22Rv1 (cell line): ENCODE measurements around the gene GABPB2.
A peak's percentile ranks its signal among the peaks of the same experiment; 100 is the strongest.

Experiments used
- H3K27ac ChIP-seq: fragments of 450-650 bp; 2 replicates; pipeline ENCODE4 v1.5.1; 2017
- CTCF ChIP-seq: fragments of 450-650 bp; IDR thresholded peaks from 2 replicates; pipeline ENCODE4 v1.5.1; 2017; ENCODE audit warnings: mild to moderate bottlenecking
- ZFX ChIP-seq: fragments of 450-650 bp; IDR thresholded peaks from 2 replicates; pipeline ENCODE4 v1.6.1; 2017; ENCODE audit warnings: antibody characterized with exemption, borderline replicate concordance

Gene GABPB2

GRCh38 chr1:151165281-151165737 lies 94.7 kb downstream of the GABPB2 start:
- peak overlapping the region; percentile 68 for H3K27ac ChIP-seq
- TF ChIP-seq ZFX (no peak; the same call in 1 of the 2 replicates), CTCF (no peak)

- TF ChIP-seq CTCF (no peak), ZFX (0 out of 2 replicates have a peak, but pooled peaks have one; percentile 74)
- peak within 1 kb of the TSS; percentile 68 for H3K27ac ChIP-seq
Measured at GRCh38 chr1:151165738-151166504, 95.4 kb downstream of the GABPB2 start, which contains the start of the genes LYSMD1 and SCNM1. Gene LYSMD1, minus strand, starts transcription at chr1:151165902. Its CDS starts 644 bp downstream, at chr1:151165258. Gene SCNM1, plus strand, starts transcription at chr1:151166144. Its CDS starts 9 bp downstream, at chr1:151166153.

GRCh38 chr1:151166505-151166956 lies 96.0 kb downstream of the GABPB2 start:
- TF ChIP-seq CTCF (no peak), ZFX (no peak)
- H3K27ac ChIP-seq, result peak overlapping the region; percentile 68

- TF ChIP-seq CTCF (no peak), ZFX (no peak)
- H3K27ac ChIP-seq, result no peak overlapping the region; the same call in 1 of the 2 replicates
Measured at GRCh38 chr1:151167116-151167515, 96.6 kb downstream of the GABPB2 start.

GRCh38 chr1:151171190-151171589 lies 100.6 kb downstream of the GABPB2 start:
- TF ChIP-seq ZFX, result no peak
- TF ChIP-seq CTCF, result no peak
- no peak overlapping the region; the same call in 1 of the 2 replicates for H3K27ac ChIP-seq
